H1 (cell line): ENCODE data around the gene PNLIP.

Experiments used
- ASH2L ChIP-seq: fragments of 200-600, 300-600 bp; sonication (generic); IDR thresholded peaks from one replicate; pipeline ENCODE4 v1.7.1; 2017; ENCODE audit warnings: low read length
- EGR1 ChIP-seq: IDR thresholded peaks from 2 replicates; pipeline ENCODE4 v1.6.1; 2011; ENCODE audit warnings: low read depth, low read length, borderline replicate concordance
- EP300 ChIP-seq, 2 experiments: IDR thresholded peaks; 1 replicate in 1 of 2; 2 replicates in 1 of 2; pipeline ENCODE4 v1.6.1; 2011 to 2012; ENCODE audit warnings: low read depth in 2 of 2, low read length in 2 of 2, mild to moderate bottlenecking in 2 of 2, borderline replicate concordance in 1 of 2, inconsistent platforms in 1 of 2, moderate library complexity in 1 of 2
- HDAC2 ChIP-seq, 2 experiments: fragments of 300-600 bp in 1 of 2; sonication (generic) in 1 of 2; IDR thresholded peaks; 2 replicates each; pipeline ENCODE4 v1.6.1; 2011 to 2012; ENCODE audit warnings: low read depth in 2 of 2, low read length in 2 of 2, mild to moderate bottlenecking in 2 of 2, moderate library complexity in 2 of 2, borderline replicate concordance in 1 of 2, inconsistent platforms in 1 of 2
- NRF1 ChIP-seq: IDR thresholded peaks from 2 replicates; pipeline ENCODE4 v1.6.1; 2011; ENCODE audit warnings: mild to moderate bottlenecking, low read depth, low read length, improper control_type of control experiment
- POLR2A ChIP-seq, 2 experiments: IDR thresholded peaks; 1 replicate in 1 of 2; 2 replicates in 1 of 2; pipeline ENCODE4 v1.6.1; 2011; ENCODE audit warnings: low read depth in 2 of 2, low read length in 2 of 2, mild to moderate bottlenecking in 2 of 2; ENCODE audit errors: control extremely low read depth in 1 of 2
- POLR2AphosphoS5 ChIP-seq: IDR thresholded peaks from 2 replicates; pipeline ENCODE4 v1.6.1; 2011; ENCODE audit warnings: low read depth, low read length
- RFX5 ChIP-seq: IDR thresholded peaks from 2 replicates; pipeline ENCODE4 v1.6.1; 2011; ENCODE audit warnings: low read depth, low read length, improper control_type of control experiment, borderline replicate concordance
- SIN3A ChIP-seq, 2 experiments: IDR thresholded peaks in 1 of 2; conservative IDR thresholded peaks in 1 of 2; 2 replicates each; pipeline ENCODE4 v1.6.1; 2011 to 2012; ENCODE audit warnings: low read length in 2 of 2, improper control_type of control experiment in 1 of 2, low read depth in 1 of 2, mild to moderate bottlenecking in 1 of 2
- SP4 ChIP-seq: IDR thresholded peaks from 2 replicates; pipeline ENCODE4 v1.6.1; 2012; ENCODE audit warnings: low read length, inconsistent platforms
- TCF12 ChIP-seq: IDR thresholded peaks from 2 replicates; pipeline ENCODE4 v1.6.1; 2011; ENCODE audit warnings: low read depth, mild to moderate bottlenecking, low read length
- TF ChIP-seq, protein P1 (sequence below), 3 experiments: IDR thresholded peaks; 1 replicate in 2 of 3; 2 replicates in 1 of 3; pipeline versions ENCODE4 v1.5.1 to v1.6.1; 2011; ENCODE audit warnings: low read length in 3 of 3, mild to moderate bottlenecking in 3 of 3, inconsistent platforms in 2 of 3, low read depth in 1 of 3, moderate library complexity in 1 of 3; ENCODE audit not compliant: insufficient read depth in 1 of 3; ENCODE audit errors: control extremely low read depth in 1 of 3
- TF ChIP-seq, protein P2 (sequence below): IDR thresholded peaks from 2 replicates; pipeline ENCODE4 v1.6.1; 2011; ENCODE audit warnings: low read length, improper control_type of control experiment

DNA sequence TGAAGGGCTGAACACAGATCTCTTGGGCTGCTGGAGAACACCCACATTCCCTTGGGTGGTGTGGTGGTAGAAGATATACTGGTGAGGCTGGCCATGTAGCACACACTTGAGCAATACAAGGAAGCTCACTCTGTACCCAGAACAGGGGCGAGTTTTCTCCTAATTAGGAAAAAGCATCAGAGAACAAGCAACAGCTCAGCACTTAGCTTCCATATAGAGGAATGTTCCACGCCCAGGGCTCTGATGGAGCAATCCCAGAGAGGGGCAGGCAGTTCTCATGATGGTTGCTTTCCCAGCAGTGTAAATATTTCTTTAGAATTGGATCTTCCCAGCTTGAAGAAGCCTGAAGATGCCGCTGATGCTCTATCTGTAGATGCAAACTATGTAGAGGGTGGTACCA is 21.0 kb upstream of the PNLIP start:
- no peak for TF ChIP-seq TCF12
- TF ChIP-seq, protein P1, sequence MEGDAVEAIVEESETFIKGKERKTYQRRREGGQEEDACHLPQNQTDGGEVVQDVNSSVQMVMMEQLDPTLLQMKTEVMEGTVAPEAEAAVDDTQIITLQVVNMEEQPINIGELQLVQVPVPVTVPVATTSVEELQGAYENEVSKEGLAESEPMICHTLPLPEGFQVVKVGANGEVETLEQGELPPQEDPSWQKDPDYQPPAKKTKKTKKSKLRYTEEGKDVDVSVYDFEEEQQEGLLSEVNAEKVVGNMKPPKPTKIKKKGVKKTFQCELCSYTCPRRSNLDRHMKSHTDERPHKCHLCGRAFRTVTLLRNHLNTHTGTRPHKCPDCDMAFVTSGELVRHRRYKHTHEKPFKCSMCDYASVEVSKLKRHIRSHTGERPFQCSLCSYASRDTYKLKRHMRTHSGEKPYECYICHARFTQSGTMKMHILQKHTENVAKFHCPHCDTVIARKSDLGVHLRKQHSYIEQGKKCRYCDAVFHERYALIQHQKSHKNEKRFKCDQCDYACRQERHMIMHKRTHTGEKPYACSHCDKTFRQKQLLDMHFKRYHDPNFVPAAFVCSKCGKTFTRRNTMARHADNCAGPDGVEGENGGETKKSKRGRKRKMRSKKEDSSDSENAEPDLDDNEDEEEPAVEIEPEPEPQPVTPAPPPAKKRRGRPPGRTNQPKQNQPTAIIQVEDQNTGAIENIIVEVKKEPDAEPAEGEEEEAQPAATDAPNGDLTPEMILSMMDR (IDR thresholded peaks at IDR 0.05; ENCODE audit: control extremely low read depth in 1 of 3, insufficient read depth in 1 of 3, low read depth in 1 of 3, low read length in 3 of 3): no peak
- TF ChIP-seq EGR1: no peak
- TF ChIP-seq POLR2A (IDR thresholded peaks at IDR 0.05; ENCODE audit: control extremely low read depth in 1 of 2, low read depth in 2 of 2, low read length in 2 of 2): no peak
- no peak for TF ChIP-seq HDAC2 (IDR thresholded peaks at IDR 0.05; ENCODE audit: borderline replicate concordance in 1 of 2, low read depth in 2 of 2, low read length in 2 of 2)
- no peak for TF ChIP-seq ASH2L
- TF ChIP-seq SP4: no peak
- no peak for TF ChIP-seq NRF1
- TF ChIP-seq EP300 (IDR thresholded peaks at IDR 0.05; ENCODE audit: borderline replicate concordance in 1 of 2, low read depth in 2 of 2, low read length in 2 of 2): no peak
- no peak for TF ChIP-seq POLR2AphosphoS5
- TF ChIP-seq, protein P2, sequence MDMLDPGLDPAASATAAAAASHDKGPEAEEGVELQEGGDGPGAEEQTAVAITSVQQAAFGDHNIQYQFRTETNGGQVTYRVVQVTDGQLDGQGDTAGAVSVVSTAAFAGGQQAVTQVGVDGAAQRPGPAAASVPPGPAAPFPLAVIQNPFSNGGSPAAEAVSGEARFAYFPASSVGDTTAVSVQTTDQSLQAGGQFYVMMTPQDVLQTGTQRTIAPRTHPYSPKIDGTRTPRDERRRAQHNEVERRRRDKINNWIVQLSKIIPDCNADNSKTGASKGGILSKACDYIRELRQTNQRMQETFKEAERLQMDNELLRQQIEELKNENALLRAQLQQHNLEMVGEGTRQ: no peak
- TF ChIP-seq RFX5: no peak
- TF ChIP-seq SIN3A (conservative IDR thresholded peaks at IDR 0.05 in 1 of 2, IDR thresholded peaks at IDR 0.05 in 1 of 2; ENCODE audit: low read depth in 1 of 2, low read length in 2 of 2): no peak
